ENCODE data around the gene PLAGL2.

DNA sequence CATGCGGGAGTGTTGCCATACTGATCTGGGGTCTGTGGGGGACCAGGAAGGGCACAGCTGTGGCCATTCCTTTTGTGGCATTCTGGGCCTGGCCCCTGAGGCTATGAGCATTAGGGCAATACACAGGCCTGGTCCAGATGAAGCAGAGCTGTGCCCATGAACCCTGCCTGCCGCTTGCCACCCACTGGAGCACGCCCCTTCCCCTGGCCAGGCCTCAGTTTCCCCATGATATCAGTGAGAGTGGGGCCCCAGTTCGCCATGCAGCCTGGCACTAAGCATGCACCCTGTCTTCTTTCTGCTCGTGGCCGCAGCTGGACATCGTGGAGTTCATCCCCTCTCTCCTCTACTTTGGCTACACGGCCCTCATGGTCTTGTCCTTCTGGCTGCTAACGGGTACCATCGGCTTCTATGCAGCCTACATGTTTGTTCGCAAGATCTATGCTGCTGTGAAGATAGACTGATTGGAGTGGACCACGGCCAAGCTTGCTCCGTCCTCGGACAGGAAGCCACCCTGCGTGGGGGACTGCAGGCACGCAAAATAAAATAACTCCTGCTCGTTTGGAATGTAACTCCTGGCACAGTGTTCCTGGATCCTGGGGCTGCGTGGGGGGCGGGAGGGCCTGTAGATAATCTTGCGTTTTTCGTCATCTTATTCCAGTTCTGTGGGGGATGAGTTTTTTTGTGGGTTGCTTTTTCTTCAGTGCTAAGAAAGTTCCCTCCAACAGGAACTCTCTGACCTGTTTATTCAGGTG, 42.4 kb downstream of the PLAGL2 start:
- TF ChIP-seq, protein P1, sequence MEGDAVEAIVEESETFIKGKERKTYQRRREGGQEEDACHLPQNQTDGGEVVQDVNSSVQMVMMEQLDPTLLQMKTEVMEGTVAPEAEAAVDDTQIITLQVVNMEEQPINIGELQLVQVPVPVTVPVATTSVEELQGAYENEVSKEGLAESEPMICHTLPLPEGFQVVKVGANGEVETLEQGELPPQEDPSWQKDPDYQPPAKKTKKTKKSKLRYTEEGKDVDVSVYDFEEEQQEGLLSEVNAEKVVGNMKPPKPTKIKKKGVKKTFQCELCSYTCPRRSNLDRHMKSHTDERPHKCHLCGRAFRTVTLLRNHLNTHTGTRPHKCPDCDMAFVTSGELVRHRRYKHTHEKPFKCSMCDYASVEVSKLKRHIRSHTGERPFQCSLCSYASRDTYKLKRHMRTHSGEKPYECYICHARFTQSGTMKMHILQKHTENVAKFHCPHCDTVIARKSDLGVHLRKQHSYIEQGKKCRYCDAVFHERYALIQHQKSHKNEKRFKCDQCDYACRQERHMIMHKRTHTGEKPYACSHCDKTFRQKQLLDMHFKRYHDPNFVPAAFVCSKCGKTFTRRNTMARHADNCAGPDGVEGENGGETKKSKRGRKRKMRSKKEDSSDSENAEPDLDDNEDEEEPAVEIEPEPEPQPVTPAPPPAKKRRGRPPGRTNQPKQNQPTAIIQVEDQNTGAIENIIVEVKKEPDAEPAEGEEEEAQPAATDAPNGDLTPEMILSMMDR (IDR thresholded peaks at IDR 0.05) = no peak
- TF ChIP-seq POLR2A (IDR thresholded peaks at IDR 0.05) = no peak

All from uterus (tissue), 2 donors.